Measurements from ENCODE around the gene DNAJC28. TPM values are rescaled to one million over a fixed set of nuclear protein-coding genes. Genes with fewer than 3 reads are reported as not detected.

Gene DNAJC28
- total RNA-seq, 1 donor from 2014 or later: 2.7 TPM

DNA sequence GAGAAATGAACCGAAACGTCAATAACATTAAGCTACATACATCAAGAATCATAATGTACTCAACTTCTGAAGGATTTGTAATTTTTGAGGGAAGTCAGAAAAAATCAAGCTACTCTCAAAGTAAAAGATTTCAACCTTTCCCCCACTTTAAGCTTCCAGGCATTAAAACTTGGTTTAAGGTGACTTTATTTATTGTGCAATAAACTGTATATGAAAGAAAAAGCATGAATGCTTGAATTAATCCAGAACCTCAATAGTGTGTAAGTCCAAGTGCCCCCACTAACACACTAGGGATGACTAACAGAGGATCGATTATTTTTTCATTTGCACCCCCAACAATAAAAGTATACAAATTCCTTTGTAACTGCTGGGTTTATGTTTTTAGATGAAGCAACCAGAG is 39.5 kb upstream of the DNAJC28 start:
- Mint-ChIP-seq H3K27ac (ENCODE audit: unreplicated experiment) (no peak overlapping the region), H3K9me3 (no peaks in the 10 kb centered on the region), H3K36me3 (ENCODE audit: low read depth) (peaks cover 16% of the 10 kb centered on the region), H3K4me3 (no peak overlapping the region), H3K4me1 (no peaks in the 10 kb centered on the region), H3K27me3 (ENCODE audit: low read depth) (no peaks in the 10 kb centered on the region)
- TF ChIP-seq, protein P1, sequence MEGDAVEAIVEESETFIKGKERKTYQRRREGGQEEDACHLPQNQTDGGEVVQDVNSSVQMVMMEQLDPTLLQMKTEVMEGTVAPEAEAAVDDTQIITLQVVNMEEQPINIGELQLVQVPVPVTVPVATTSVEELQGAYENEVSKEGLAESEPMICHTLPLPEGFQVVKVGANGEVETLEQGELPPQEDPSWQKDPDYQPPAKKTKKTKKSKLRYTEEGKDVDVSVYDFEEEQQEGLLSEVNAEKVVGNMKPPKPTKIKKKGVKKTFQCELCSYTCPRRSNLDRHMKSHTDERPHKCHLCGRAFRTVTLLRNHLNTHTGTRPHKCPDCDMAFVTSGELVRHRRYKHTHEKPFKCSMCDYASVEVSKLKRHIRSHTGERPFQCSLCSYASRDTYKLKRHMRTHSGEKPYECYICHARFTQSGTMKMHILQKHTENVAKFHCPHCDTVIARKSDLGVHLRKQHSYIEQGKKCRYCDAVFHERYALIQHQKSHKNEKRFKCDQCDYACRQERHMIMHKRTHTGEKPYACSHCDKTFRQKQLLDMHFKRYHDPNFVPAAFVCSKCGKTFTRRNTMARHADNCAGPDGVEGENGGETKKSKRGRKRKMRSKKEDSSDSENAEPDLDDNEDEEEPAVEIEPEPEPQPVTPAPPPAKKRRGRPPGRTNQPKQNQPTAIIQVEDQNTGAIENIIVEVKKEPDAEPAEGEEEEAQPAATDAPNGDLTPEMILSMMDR (conservative IDR thresholded peaks at IDR 0.05): no peak
- DNase-seq (ENCODE audit: low read depth, low spot score): no peak

DNA sequence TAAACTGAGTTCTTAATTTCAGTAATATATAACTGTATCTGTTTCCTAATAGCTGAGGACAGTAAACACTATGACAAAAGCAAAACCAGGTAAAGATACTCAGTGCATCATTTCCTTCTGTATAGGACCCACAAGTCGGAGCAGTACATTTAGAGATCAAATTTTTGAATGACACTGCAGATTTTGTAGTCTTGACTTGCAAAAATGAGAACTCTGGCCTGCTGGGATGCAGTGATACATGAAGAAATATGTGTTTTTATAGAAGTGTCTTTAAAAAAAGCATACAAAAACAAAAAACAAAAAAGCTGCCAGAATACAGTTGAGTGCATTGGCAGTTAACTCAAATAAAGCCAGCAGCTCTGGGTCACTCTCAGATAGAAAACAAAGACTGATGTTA is 31.4 kb upstream of the DNAJC28 start:
- peaks cover 7% of the 10 kb centered on the region for H3K36me3 Mint-ChIP-seq (ENCODE audit: low read depth)

DNA sequence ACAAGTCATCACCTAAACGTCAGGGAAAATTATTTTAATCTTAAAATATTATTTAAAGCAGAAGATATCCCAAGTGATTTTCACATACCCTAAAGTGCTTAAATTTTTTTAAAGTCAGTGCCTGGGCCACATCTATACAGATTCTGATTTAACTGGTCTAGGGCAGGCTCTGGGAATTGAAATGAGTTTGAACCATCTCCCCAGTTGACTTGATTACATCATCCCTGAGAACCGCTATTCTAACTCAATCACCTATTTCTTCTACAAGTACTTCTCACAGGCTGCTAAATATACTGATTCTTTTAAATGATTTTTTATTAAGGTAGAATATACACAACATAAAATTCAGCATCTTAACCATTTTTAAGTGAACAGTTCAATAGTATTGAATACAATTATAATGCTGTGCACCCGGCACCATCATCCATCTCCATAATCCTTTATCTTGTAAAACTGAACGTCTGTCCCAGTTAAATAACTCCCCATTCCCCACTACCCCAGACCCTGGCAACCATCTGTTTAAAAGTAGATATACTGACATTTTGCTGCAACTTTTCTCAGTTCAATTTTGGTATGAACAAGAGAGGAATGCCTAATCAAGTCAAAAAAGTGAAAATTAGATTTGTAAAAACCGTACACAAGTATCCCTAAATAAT is 30.9 kb upstream of the DNAJC28 start:
- H3K4me3 Mint-ChIP-seq: no peak overlapping the region
- H3K27ac Mint-ChIP-seq (ENCODE audit: unreplicated experiment): no peak overlapping the region
- no peak for DNase-seq (ENCODE audit: low read depth, low spot score)
- H3K4me1 Mint-ChIP-seq: no peaks in the 10 kb centered on the region
- H3K36me3 Mint-ChIP-seq (ENCODE audit: low read depth): peaks cover 6% of the 10 kb centered on the region
- H3K27me3 Mint-ChIP-seq (ENCODE audit: low read depth): no peaks in the 10 kb centered on the region
- TF ChIP-seq, protein P1 (conservative IDR thresholded peaks at IDR 0.05): no peak
- no peaks in the 10 kb centered on the region for H3K9me3 Mint-ChIP-seq

More for the DNA sequence above, 31.4 kb upstream of the DNAJC28 start:
- TF ChIP-seq, protein P1 (conservative IDR thresholded peaks at IDR 0.05): no peak
- Mint-ChIP-seq H3K4me1 (no peaks in the 10 kb centered on the region), H3K4me3 (no peak overlapping the region), H3K27ac (ENCODE audit: unreplicated experiment) (no peak overlapping the region), H3K27me3 (ENCODE audit: low read depth) (no peaks in the 10 kb centered on the region), H3K9me3 (no peaks in the 10 kb centered on the region)
- no peak for DNase-seq (ENCODE audit: low read depth, low spot score)

DNA sequence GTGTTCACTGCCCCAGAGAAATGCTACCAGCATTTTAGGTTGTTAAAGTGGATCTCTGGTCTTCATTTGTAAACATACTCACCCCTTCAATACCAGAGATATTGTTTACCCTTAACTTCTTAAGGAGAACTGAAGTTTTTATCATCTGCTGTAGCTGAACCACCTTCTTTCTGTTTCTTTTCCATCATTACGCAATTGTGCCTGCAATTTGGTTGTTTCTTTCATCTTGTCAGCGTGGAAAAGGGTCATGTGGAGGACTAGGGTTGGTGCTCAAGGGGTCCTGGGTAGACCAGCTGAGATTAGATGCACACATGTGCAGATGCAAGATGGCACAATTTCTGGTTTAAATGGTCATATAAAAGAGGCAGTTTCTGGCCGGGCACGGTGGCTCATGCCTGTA is 27.4 kb upstream of the DNAJC28 start:
- Mint-ChIP-seq H3K27ac (ENCODE audit: unreplicated experiment) (no peak overlapping the region), H3K36me3 (ENCODE audit: low read depth) (peaks cover 15% of the 10 kb centered on the region), H3K4me3 (no peak overlapping the region), H3K4me1 (no peaks in the 10 kb centered on the region), H3K9me3 (no peaks in the 10 kb centered on the region), H3K27me3 (ENCODE audit: low read depth) (no peaks in the 10 kb centered on the region)
- no peak for DNase-seq (ENCODE audit: low read depth, low spot score)
- TF ChIP-seq, protein P1 (conservative IDR thresholded peaks at IDR 0.05): no peak

DNA sequence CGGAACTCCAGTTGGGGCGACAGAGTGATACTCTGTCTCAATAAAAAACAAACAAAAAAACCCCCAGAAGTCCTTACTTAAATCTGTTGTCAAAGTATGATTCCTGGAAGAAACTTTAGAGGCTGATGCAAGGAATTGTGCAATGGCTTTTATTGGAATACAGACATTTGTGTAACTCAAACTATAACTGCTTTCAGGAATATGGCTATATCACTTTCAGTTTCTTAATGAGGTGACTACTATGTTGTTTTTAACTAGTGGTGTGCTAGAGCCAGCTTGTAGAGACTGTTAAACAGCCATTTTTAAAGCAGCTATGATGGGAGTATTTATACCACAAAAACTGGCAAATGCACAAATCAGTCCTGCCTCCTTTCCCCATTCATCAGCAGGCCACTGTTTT is 22.7 kb upstream of the DNAJC28 start:
- H3K4me3 Mint-ChIP-seq: no peak overlapping the region

More for the DNA sequence above, 22.7 kb upstream of the DNAJC28 start:
- Mint-ChIP-seq H3K27ac (ENCODE audit: unreplicated experiment) (no peak overlapping the region), H3K9me3 (no peaks in the 10 kb centered on the region), H3K36me3 (ENCODE audit: low read depth) (peaks cover 19% of the 10 kb centered on the region), H3K4me1 (no peaks in the 10 kb centered on the region), H3K27me3 (ENCODE audit: low read depth) (no peaks in the 10 kb centered on the region)
- DNase-seq (ENCODE audit: low read depth, low spot score): no peak
- TF ChIP-seq, protein P1 (conservative IDR thresholded peaks at IDR 0.05): no peak
